HepG2 (cell line): Measurements from ENCODE around the gene POU5F1. TPM values are rescaled to one million over a fixed set of nuclear protein-coding genes. Genes with fewer than 3 reads are reported as not detected.
A peak's percentile ranks its signal among the peaks of the same experiment; 100 is the strongest.

Experiments used
- ATAC-seq: fragments of 200-7000 bp; cut with Tn5 transposase; 3 replicates; pipeline ENCODE4 v1.9.1; 2020; ENCODE audit warnings: mild to moderate bottlenecking, moderate library complexity
- BruUV-seq: library from RNA; stranded (reverse); fragments of 400-500 nt; replicated peaks from 2 replicates; lab custom pipeline; 2021; lab: Mats Ljungman, UMichigan
- CTCF ChIA-PET: fragments of 300-600 bp; formaldehyde crosslinking; extraction: SDS; loops from one replicate; lab custom pipeline; 2021; ENCODE audit warnings: low total read pairs, inconsistent platforms, low intra/inter-chr PET ratio; lab: Yijun Ruan, JAX
- POLR2A ChIA-PET: fragments of 350-600 bp; sonication (Branson Sonifier 250); formaldehyde crosslinking; loops from one replicate; lab custom pipeline; 2020; ENCODE audit warnings: antibody characterized with exemption, inconsistent platforms; lab: Yijun Ruan, JAX
- DNase-seq: peaks from one replicate; pipeline ENCODE4 v3.0.0-alpha.2; 2015; ENCODE audit warnings: low spot score
- FAIRE-seq: peaks from 3 replicates; lab custom pipeline; 2011; peaks lifted over from hg19 to GRCh38; lab: Jason Lieb, UNC
- H2AFZ ChIP-seq: one replicate; pipeline ENCODE4 v1.6.1; 2011; ENCODE audit warnings: low read length, inconsistent platforms
- H3K27ac ChIP-seq: fragments of 300-600 bp; 3 replicates; pipeline ENCODE4 v1.8.0; 2011; ENCODE audit warnings: mixed run types, mild to moderate bottlenecking, mixed read lengths, low read length, inconsistent platforms; ENCODE audit not compliant: insufficient read depth; ENCODE audit errors: extremely low read length
- H3K27me3 ChIP-seq, 2 experiments: fragments of 200-600 bp in 1 of 2; 2 replicates in 1 of 2; 3 replicates in 1 of 2; pipeline versions ENCODE4 v1.6.0 to v1.8.0; 2011; ENCODE audit warnings: low read length in 2 of 2, mild to moderate bottlenecking in 2 of 2, moderate library complexity in 2 of 2, inconsistent platforms in 1 of 2; ENCODE audit not compliant: insufficient read depth in 2 of 2, control insufficient read depth in 1 of 2
- H3K36me3 ChIP-seq, 2 experiments: fragments of 200-600 bp in 1 of 2; replicated peaks in 1 of 2; 2 replicates in 1 of 2; 3 replicates in 1 of 2; pipeline versions ENCODE4 v1.5.1 to v1.8.0; 2011; ENCODE audit warnings: low read length in 2 of 2, inconsistent platforms in 1 of 2; ENCODE audit not compliant: insufficient read depth in 2 of 2, control insufficient read depth in 1 of 2
- H3K4me1 ChIP-seq: 2 replicates; pipeline ENCODE4 v1.5.1; 2012; ENCODE audit warnings: low read length, inconsistent platforms; ENCODE audit not compliant: insufficient read depth
- H3K4me2 ChIP-seq: 2 replicates; pipeline ENCODE4 v1.6.0; 2011; ENCODE audit warnings: low read depth, low read length, inconsistent platforms
- H3K4me3 ChIP-seq, 3 experiments: fragments of 200-600 bp in 1 of 3; sonication (generic), shearing (Covaris generic) in 1 of 3; replicated peaks in 1 of 3; 2 replicates each; pipeline ENCODE4 v1.5.1; 2011 to 2016; ENCODE audit warnings: low read length in 3 of 3, inconsistent platforms in 2 of 3, low read depth in 2 of 3, mild to moderate bottlenecking in 2 of 3, control low read depth in 1 of 3, mixed read lengths in 1 of 3; ENCODE audit not compliant: insufficient read depth in 1 of 3
- H3K79me2 ChIP-seq: one replicate; pipeline ENCODE4 v1.6.1; 2011; ENCODE audit warnings: low read length, inconsistent platforms; ENCODE audit not compliant: insufficient read depth
- H3K9ac ChIP-seq: 2 replicates; pipeline ENCODE4 v1.6.0; 2011; ENCODE audit warnings: mild to moderate bottlenecking, low read depth, low read length, inconsistent platforms; ENCODE audit not compliant: insufficient read depth
- H3K9me3 ChIP-seq: 2 replicates; pipeline ENCODE4 v1.5.1; 2012; ENCODE audit warnings: mild to moderate bottlenecking, low read length
- H4K20me1 ChIP-seq: 2 replicates; pipeline ENCODE4 v1.6.0; 2011; ENCODE audit warnings: inconsistent platforms, mild to moderate bottlenecking, low read length, moderate library complexity; ENCODE audit not compliant: insufficient read depth
- CBX1 ChIP-seq: IDR thresholded peaks from one replicate; pipeline ENCODE4 v1.6.1; 2016; ENCODE audit warnings: antibody characterized with exemption, low read depth
- CCDC6 ChIP-seq: sonication (generic); formaldehyde crosslinking; IDR thresholded peaks from 2 replicates; pipeline ENCODE4 v1.8.1; 2022; ENCODE audit warnings: mild to moderate bottlenecking, missing genetic modification reagents, moderate library complexity
- GATAD1 ChIP-seq: IDR thresholded peaks from 2 replicates; pipeline ENCODE4 v1.6.1; 2016; ENCODE audit warnings: missing genetic modification reagents, missing compliant biosample characterization
- HNRNPUL1 ChIP-seq: fragments of 200-400 bp; formaldehyde crosslinking; IDR thresholded peaks from 2 replicates; pipeline ENCODE4 v1.6.1; 2017; ENCODE audit warnings: low read depth, mild to moderate bottlenecking, low read length, moderate library complexity
- MED13 ChIP-seq: sonication (generic); formaldehyde crosslinking; IDR thresholded peaks from 2 replicates; pipeline ENCODE4 v1.5.0; 2020; ENCODE audit warnings: missing genetic modification reagents
- NRL ChIP-seq: sonication (generic); formaldehyde crosslinking; IDR thresholded peaks from 2 replicates; pipeline ENCODE4 v1.5.0; 2020; ENCODE audit warnings: missing genetic modification reagents, mild to moderate bottlenecking, moderate library complexity, borderline replicate concordance
- PCBP2 ChIP-seq: fragments of 200-400 bp; formaldehyde crosslinking; optimal IDR thresholded peaks from 2 replicates; pipeline ENCODE3; 2018; ENCODE audit warnings: low read length, low read depth; ENCODE audit not compliant: poor library complexity, severe bottlenecking
- TMF1 ChIP-seq: sonication (generic); formaldehyde crosslinking; IDR thresholded peaks from 2 replicates; pipeline ENCODE4 v1.8.1; 2022; ENCODE audit warnings: low read depth, missing genetic modification reagents
- XRCC5 ChIP-seq: fragments of 200-400 bp; formaldehyde crosslinking; optimal IDR thresholded peaks from 2 replicates; pipeline ENCODE3; 2017; ENCODE audit warnings: mild to moderate bottlenecking, low read length
- ZC3H4 ChIP-seq: sonication (generic); formaldehyde crosslinking; IDR thresholded peaks from 2 replicates; pipeline ENCODE4 v1.4.0; 2020; ENCODE audit warnings: missing genetic modification reagents, borderline replicate concordance
- ZFP62 ChIP-seq: sonication (generic); formaldehyde crosslinking; IDR thresholded peaks from 2 replicates; pipeline ENCODE4 v1.4.0; 2020; ENCODE audit warnings: missing genetic modification reagents
- ZNF224 ChIP-seq: sonication (generic); formaldehyde crosslinking; IDR thresholded peaks from 2 replicates; pipeline ENCODE4 v1.5.0; 2020; ENCODE audit warnings: mild to moderate bottlenecking, missing genetic modification reagents
- ZNF331 ChIP-seq: sonication (generic); formaldehyde crosslinking; IDR thresholded peaks from 2 replicates; pipeline ENCODE4 v1.4.0; 2020; ENCODE audit warnings: missing genetic modification reagents
- ZNF34 ChIP-seq: sonication (generic); formaldehyde crosslinking; IDR thresholded peaks from 2 replicates; pipeline ENCODE4 v1.4.0; 2020; ENCODE audit warnings: mild to moderate bottlenecking, missing genetic modification reagents, borderline replicate concordance
- ZNF577 ChIP-seq: sonication (generic); formaldehyde crosslinking; IDR thresholded peaks from 2 replicates; pipeline ENCODE4 v1.4.0; 2020; ENCODE audit warnings: mild to moderate bottlenecking, low read depth, missing genetic modification reagents, borderline replicate concordance
- WGBS: methylation state at CpG from one replicate; pipeline ENCODE4 v1.1.6; 2017; ENCODE audit warnings: low lambda C conversion rate; 5-methylcytosine and 5-hydroxymethylcytosine counted together
- in situ Hi-C: cut with HindIII; loops from 2 replicates; pipeline ENCODE4 v1.10.0; 2017; ENCODE audit warnings: low pct_unique_long_range_greater_than_20kb; ENCODE audit not compliant: extremely low pct_ligation_motif_present
- intact Hi-C: fragments of 100-400 bp; cut with micrococcal nuclease; formaldehyde crosslinking; loops from one replicate; pipeline ENCODE4 v1.10.0; 2022; ENCODE audit not compliant: unreplicated experiment
- polyA plus RNA-seq, 8 experiments: library from polyadenylated mRNA; depleted of rRNA in 3 of 8; stranded (reverse) in 7 of 8; unstranded in 1 of 8; fragments of >200 nt; fragmentation: Illumina TruSeq in 4 of 8; extraction: Trizol in 4 of 8; gene quantifications; 2 replicates each; pipeline versions ENCODE4 v1.2.1 to v1.2.3, GENCODE V29; 2011 to 2016; ENCODE audit warnings: low read depth in 4 of 8, missing spikeins in 1 of 8, mixed read lengths in 1 of 8; ENCODE audit not compliant: insufficient read depth in 1 of 8
- total RNA-seq, 5 experiments: library from RNA; depleted of rRNA; stranded (reverse); fragments of >200 nt; fragmentation: Illumina TruSeq; extraction: Trizol; gene quantifications; 2 replicates each; pipeline ENCODE4 v1.2.3, GENCODE V29; 2016; ENCODE audit warnings: low read depth in 1 of 5
- TF ChIP-seq, protein P1 (sequence below): sonication (generic); formaldehyde crosslinking; conservative IDR thresholded peaks from 2 replicates; pipeline ENCODE4 v1.4.0; 2020; ENCODE audit warnings: mild to moderate bottlenecking, missing genetic modification reagents, moderate library complexity
- TF ChIP-seq, protein P2 (sequence below): IDR thresholded peaks from 2 replicates; pipeline ENCODE4 v1.6.1; 2012; ENCODE audit warnings: low read length, improper control_type of control experiment
- TF ChIP-seq, protein P3 (sequence below): IDR thresholded peaks from 2 replicates; pipeline ENCODE4 v1.6.1; 2016; ENCODE audit warnings: missing genetic modification reagents, missing compliant biosample characterization

POU5F1 gene
- total and polyA plus RNA-seq, 2 of the 13 experiments (the other 11 are each of a cell fraction or from before 2014, with no cell fraction given): 2.5 to 7.2 TPM

DNA sequence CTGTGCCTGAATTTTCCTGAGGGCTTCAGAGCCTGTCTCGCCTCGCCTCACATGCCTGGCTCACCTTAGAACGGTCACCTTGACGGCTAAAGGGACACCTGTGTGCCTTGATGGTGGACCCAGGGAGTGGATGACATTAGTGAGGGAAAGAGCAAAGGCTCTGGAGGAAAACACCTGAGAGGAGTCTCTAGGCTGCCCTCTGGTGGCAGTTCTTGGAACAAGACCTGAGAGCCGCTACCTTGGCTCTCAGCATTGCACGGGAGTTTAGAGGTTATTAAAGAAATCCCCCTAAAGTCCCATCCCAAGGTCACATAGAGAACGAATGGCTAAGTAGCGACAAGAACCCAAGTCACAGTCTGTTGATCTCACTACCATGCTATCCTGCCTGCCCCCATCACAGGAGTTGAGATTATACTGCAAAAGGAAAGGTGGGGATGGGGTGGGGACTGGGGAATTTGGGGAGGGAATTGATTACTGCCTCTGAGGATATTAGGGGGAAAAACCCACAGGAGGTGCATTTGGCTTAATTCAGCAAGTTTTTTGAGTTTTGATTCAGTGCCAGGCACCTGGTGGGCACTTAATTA is 42.3 kb downstream of the POU5F1 start:
- intact Hi-C loops: no loop called here
- ATAC-seq (peak; percentile 65), FAIRE-seq (peak; percentile 91), DNase-seq (peak; percentile 48)
- no TSS peak for BruUV-seq
- H3K4me3 ChIP-seq: no peak overlapping the region
- no peaks in the 10 kb centered on the region for H3K79me2 ChIP-seq
- no peak overlapping the region for H3K27ac ChIP-seq
- peaks cover under 1% of the 10 kb centered on the region; the same call in 1 of the 2 replicates for H3K4me1 ChIP-seq
- H4K20me1 ChIP-seq: no peaks in the 10 kb centered on the region
- POLR2A ChIA-PET: no interaction called here
- H3K36me3 ChIP-seq: no peaks in the 10 kb centered on the region
- H3K4me2 ChIP-seq: no peak overlapping the region
- H3K9me3 ChIP-seq: no peaks in the 10 kb centered on the region
- CTCF ChIA-PET: interaction anchor here (0.8 to 1.5 kb wide), 3 partner anchors 9 to 41 kb away, joined by 3 to 6 read pairs (median 4); no protein-coding TSS in a partner anchor
- H3K9ac ChIP-seq: no peak overlapping the region
- WGBS: 2% methylated on average over 8 of the region's 8 CpGs
- in situ Hi-C loops: no loop called here
- H3K27me3 ChIP-seq: peaks cover 0 to 37% of the 10 kb centered on the region in 2 experiments; a peak in 3 of 5 replicates
- H2AFZ ChIP-seq: no peak overlapping the region
- TF ChIP-seq MED13 (CRISPR knock-in tag) (no peak), XRCC5 (peak; percentile 60), ZNF331 (peak; percentile 22; the same call in 1 of the 2 replicates), PCBP2 (peak; percentile 88), HNRNPUL1 (no peak), ZNF577 (CRISPR knock-in tag) (0 out of 2 replicates have a peak, but pooled peaks have one; percentile 39), ZNF224 (no peak), CCDC6 (CRISPR knock-in tag) (no peak), NRL (CRISPR knock-in tag) (no peak), GATAD1 (CRISPR knock-in tag) (no peak), ZC3H4 (no peak), CBX1 (no peak), ZFP62 (CRISPR knock-in tag) (no peak), TMF1 (no peak), ZNF34 (CRISPR knock-in tag) (no peak)
- TF ChIP-seq, protein P1, sequence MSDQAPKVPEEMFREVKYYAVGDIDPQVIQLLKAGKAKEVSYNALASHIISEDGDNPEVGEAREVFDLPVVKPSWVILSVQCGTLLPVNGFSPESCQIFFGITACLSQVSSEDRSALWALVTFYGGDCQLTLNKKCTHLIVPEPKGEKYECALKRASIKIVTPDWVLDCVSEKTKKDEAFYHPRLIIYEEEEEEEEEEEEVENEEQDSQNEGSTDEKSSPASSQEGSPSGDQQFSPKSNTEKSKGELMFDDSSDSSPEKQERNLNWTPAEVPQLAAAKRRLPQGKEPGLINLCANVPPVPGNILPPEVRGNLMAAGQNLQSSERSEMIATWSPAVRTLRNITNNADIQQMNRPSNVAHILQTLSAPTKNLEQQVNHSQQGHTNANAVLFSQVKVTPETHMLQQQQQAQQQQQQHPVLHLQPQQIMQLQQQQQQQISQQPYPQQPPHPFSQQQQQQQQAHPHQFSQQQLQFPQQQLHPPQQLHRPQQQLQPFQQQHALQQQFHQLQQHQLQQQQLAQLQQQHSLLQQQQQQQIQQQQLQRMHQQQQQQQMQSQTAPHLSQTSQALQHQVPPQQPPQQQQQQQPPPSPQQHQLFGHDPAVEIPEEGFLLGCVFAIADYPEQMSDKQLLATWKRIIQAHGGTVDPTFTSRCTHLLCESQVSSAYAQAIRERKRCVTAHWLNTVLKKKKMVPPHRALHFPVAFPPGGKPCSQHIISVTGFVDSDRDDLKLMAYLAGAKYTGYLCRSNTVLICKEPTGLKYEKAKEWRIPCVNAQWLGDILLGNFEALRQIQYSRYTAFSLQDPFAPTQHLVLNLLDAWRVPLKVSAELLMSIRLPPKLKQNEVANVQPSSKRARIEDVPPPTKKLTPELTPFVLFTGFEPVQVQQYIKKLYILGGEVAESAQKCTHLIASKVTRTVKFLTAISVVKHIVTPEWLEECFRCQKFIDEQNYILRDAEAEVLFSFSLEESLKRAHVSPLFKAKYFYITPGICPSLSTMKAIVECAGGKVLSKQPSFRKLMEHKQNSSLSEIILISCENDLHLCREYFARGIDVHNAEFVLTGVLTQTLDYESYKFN (CRISPR knock-in tag): no peak
- TF ChIP-seq, protein P2, sequence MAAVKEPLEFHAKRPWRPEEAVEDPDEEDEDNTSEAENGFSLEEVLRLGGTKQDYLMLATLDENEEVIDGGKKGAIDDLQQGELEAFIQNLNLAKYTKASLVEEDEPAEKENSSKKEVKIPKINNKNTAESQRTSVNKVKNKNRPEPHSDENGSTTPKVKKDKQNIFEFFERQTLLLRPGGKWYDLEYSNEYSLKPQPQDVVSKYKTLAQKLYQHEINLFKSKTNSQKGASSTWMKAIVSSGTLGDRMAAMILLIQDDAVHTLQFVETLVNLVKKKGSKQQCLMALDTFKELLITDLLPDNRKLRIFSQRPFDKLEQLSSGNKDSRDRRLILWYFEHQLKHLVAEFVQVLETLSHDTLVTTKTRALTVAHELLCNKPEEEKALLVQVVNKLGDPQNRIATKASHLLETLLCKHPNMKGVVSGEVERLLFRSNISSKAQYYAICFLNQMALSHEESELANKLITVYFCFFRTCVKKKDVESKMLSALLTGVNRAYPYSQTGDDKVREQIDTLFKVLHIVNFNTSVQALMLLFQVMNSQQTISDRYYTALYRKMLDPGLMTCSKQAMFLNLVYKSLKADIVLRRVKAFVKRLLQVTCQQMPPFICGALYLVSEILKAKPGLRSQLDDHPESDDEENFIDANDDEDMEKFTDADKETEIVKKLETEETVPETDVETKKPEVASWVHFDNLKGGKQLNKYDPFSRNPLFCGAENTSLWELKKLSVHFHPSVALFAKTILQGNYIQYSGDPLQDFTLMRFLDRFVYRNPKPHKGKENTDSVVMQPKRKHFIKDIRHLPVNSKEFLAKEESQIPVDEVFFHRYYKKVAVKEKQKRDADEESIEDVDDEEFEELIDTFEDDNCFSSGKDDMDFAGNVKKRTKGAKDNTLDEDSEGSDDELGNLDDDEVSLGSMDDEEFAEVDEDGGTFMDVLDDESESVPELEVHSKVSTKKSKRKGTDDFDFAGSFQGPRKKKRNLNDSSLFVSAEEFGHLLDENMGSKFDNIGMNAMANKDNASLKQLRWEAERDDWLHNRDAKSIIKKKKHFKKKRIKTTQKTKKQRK: no peak
- TF ChIP-seq, protein P3, sequence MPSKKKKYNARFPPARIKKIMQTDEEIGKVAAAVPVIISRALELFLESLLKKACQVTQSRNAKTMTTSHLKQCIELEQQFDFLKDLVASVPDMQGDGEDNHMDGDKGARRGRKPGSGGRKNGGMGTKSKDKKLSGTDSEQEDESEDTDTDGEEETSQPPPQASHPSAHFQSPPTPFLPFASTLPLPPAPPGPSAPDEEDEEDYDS (CRISPR knock-in tag): no peak
